SK-N-SH treated with all-trans-retinoic acid at 6 μM for 48 hours (cell line): ENCODE measurements around the gene WASL.

ENCODE experiments used
- ATAC-seq: fragments of 200-7000 bp; cut with Tn5 transposase; 3 replicates; pipeline ENCODE4 v1.9.1; 2020; ENCODE audit warnings: mild to moderate bottlenecking, moderate library complexity
- BACH2 ChIP-seq: fragments of 250-450 bp; sonication (Bioruptor Pico); IDR thresholded peaks from 2 replicates; pipeline ENCODE4 v1.9.0; 2021; ENCODE audit warnings: mild to moderate bottlenecking, borderline replicate concordance
- CSDC2 ChIP-seq: fragments of 250-450 bp; sonication (Bioruptor Pico); IDR thresholded peaks from 2 replicates; pipeline ENCODE4 v1.5.0; 2020; ENCODE audit warnings: mild to moderate bottlenecking, moderate library complexity
- ESRRG ChIP-seq: fragments of 250-450 bp; sonication (Bioruptor Pico); IDR thresholded peaks from 2 replicates; pipeline ENCODE4 v1.6.1; 2021; ENCODE audit warnings: mild to moderate bottlenecking
- GLIS3 ChIP-seq: fragments of 250-450 bp; sonication (Bioruptor Pico); IDR thresholded peaks from 2 replicates; pipeline ENCODE4 v1.5.0; 2020; ENCODE audit warnings: mild to moderate bottlenecking, moderate library complexity
- ISL1 ChIP-seq: fragments of 250-450 bp; sonication (Bioruptor Pico); IDR thresholded peaks from 2 replicates; pipeline ENCODE4 v2.1.2; 2022; ENCODE audit warnings: mild to moderate bottlenecking, moderate library complexity
- OSR1 ChIP-seq: fragments of 250-450 bp; sonication (Bioruptor Pico); IDR thresholded peaks from 2 replicates; pipeline ENCODE4 v1.8.0; 2022; ENCODE audit warnings: moderate library complexity, mild to moderate bottlenecking, inconsistent platforms
- PPARA ChIP-seq: fragments of 250-450 bp; sonication (Bioruptor Pico); IDR thresholded peaks from 2 replicates; pipeline ENCODE4 v1.5.0; 2020; ENCODE audit warnings: mild to moderate bottlenecking, borderline replicate concordance
- RARB ChIP-seq: fragments of 250-450 bp; sonication (Bioruptor Pico); IDR thresholded peaks from 2 replicates; pipeline ENCODE4 v1.8.0; 2021; ENCODE audit warnings: mild to moderate bottlenecking, moderate library complexity
- SNAI2 ChIP-seq: fragments of 250-450 bp; sonication (Bioruptor Pico); IDR thresholded peaks from 2 replicates; pipeline ENCODE4 v1.5.0; 2020; ENCODE audit warnings: mild to moderate bottlenecking, moderate library complexity
- TOX ChIP-seq: fragments of 250-450 bp; sonication (Bioruptor Pico); IDR thresholded peaks from 2 replicates; pipeline ENCODE4 v1.8.0; 2021; ENCODE audit warnings: mild to moderate bottlenecking, moderate library complexity, borderline replicate concordance
- ZC3H10 ChIP-seq: fragments of 250-450 bp; sonication (Bioruptor Pico); IDR thresholded peaks from 2 replicates; pipeline ENCODE4 v1.5.1; 2021; ENCODE audit warnings: mild to moderate bottlenecking, moderate library complexity
- ZFP3 ChIP-seq: fragments of 250-450 bp; sonication (Bioruptor Pico); IDR thresholded peaks from 2 replicates; pipeline ENCODE4 v1.5.0; 2020; ENCODE audit warnings: mild to moderate bottlenecking, moderate library complexity
- ZFP30 ChIP-seq: fragments of 450-650 bp; formaldehyde crosslinking; IDR thresholded peaks from 2 replicates; pipeline ENCODE4 v1.5.0; 2022; ENCODE audit warnings: mild to moderate bottlenecking, moderate library complexity
- ZNF70 ChIP-seq: fragments of 450-650 bp; formaldehyde crosslinking; IDR thresholded peaks from 2 replicates; pipeline ENCODE4 v1.5.0; 2020; ENCODE audit warnings: mild to moderate bottlenecking, moderate library complexity
- ZNF8 ChIP-seq: fragments of 450-650 bp; formaldehyde crosslinking; IDR thresholded peaks from 2 replicates; pipeline ENCODE4 v1.5.0; 2020; ENCODE audit warnings: mild to moderate bottlenecking, moderate library complexity
- TF ChIP-seq, protein P1 (sequence below): fragments of 250-450 bp; sonication (Bioruptor Pico); IDR thresholded peaks from 2 replicates; pipeline ENCODE4 v1.8.0; 2021; ENCODE audit warnings: low read depth, mild to moderate bottlenecking, moderate library complexity, borderline replicate concordance
- TF ChIP-seq, protein P2 (sequence below): fragments of 250-450 bp; sonication (Bioruptor Pico); IDR thresholded peaks from 2 replicates; pipeline ENCODE4 v1.5.1; 2020; ENCODE audit warnings: low read depth, mild to moderate bottlenecking, moderate library complexity
- TF ChIP-seq, protein P3 (sequence below): fragments of 250-450 bp; sonication (Bioruptor Pico); IDR thresholded peaks from 2 replicates; pipeline ENCODE4 v1.5.0; 2020; ENCODE audit warnings: mild to moderate bottlenecking, moderate library complexity
- TF ChIP-seq, protein P4 (sequence below): fragments of 250-450 bp; sonication (Bioruptor Pico); IDR thresholded peaks from 2 replicates; pipeline ENCODE4 v1.5.1; 2021; ENCODE audit warnings: mild to moderate bottlenecking, moderate library complexity
- TF ChIP-seq, protein P5 (sequence below): fragments of 250-450 bp; sonication (Bioruptor Pico); IDR thresholded peaks from 2 replicates; pipeline ENCODE4 v1.8.0; 2020; ENCODE audit warnings: mild to moderate bottlenecking, moderate library complexity, borderline replicate concordance

The WASL gene

DNA sequence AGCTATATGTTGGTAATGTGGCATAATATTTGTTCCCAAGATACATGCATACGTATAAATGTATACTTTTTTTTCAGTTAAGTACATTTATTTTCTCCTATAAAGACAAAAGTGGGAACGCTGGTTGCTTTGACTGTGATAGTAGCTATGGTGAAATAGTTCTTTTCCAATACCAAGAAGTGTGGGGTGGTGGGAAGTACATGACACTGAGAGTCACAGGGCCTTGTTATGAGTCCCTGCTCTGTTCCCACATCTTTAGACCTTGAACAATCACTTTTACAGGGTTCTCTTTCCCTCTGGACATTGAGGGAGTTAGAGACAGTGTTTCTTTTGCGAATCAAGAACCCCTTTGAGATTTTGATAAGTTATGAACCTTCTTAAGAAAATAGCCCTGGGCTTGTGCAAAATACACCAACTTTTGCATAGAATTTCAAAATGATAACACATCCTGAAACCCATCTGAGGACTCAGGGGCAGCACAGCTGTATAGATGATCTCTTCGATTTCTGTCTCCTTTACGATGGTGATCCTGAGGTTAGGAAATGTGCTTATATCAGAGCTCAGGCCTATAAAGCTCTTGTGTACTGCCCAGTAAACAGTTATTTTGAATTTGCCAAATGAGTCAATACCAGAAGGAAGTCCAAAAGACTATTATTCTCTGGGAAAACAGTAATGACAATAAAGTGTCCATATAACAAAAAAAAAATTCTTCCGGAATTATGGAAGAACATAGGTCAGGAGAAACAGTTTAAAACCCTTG is 92.1 kb downstream of the WASL start:
- TF ChIP-seq ESRRG = no peak
- no peak for ATAC-seq

DNA sequence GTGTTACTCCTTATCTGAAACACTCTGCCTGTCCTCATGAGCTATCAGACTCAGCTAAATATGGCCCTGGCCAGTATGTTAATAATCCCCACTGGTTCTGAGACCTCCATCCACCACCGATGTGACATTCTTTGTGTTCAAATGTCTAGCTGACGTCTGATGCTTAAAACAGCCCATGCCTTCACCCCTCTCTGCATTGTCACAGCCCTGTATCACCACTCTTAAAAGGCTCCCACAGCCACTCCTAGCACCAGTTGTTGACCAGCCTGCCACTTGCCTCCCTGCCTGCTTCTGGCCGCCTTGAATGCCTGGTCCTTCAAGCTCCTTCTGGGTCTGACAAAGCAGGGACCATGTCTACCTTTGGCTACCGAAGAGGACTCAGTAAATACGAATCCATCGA is 93.2 kb downstream of the WASL start, which contains the start of gene LMOD2:
TSS of gene LMOD2 (plus strand) at position 253 of the 400 bp plus-strand sequence. CDS start at position 351, 98 bp downstream.
- TF ChIP-seq, protein P1, sequence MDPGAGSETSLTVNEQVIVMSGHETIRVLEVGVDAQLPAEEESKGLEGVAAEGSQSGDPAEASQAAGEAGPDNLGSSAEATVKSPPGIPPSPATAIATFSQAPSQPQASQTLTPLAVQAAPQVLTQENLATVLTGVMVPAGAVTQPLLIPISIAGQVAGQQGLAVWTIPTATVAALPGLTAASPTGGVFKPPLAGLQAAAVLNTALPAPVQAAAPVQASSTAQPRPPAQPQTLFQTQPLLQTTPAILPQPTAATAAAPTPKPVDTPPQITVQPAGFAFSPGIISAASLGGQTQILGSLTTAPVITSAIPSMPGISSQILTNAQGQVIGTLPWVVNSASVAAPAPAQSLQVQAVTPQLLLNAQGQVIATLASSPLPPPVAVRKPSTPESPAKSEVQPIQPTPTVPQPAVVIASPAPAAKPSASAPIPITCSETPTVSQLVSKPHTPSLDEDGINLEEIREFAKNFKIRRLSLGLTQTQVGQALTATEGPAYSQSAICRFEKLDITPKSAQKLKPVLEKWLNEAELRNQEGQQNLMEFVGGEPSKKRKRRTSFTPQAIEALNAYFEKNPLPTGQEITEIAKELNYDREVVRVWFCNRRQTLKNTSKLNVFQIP = no peak
- TF ChIP-seq ZNF8 (CRISPR knock-in tag) = no peak
- no peak for TF ChIP-seq BACH2 (CRISPR knock-in tag)
- no peak for TF ChIP-seq GLIS3 (CRISPR knock-in tag)
- TF ChIP-seq, protein P2, sequence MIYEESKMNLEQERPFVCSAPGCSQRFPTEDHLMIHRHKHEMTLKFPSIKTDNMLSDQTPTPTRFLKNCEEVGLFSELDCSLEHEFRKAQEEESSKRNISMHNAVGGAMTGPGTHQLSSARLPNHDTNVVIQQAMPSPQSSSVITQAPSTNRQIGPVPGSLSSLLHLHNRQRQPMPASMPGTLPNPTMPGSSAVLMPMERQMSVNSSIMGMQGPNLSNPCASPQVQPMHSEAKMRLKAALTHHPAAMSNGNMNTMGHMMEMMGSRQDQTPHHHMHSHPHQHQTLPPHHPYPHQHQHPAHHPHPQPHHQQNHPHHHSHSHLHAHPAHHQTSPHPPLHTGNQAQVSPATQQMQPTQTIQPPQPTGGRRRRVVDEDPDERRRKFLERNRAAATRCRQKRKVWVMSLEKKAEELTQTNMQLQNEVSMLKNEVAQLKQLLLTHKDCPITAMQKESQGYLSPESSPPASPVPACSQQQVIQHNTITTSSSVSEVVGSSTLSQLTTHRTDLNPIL (CRISPR knock-in tag) = no peak
- TF ChIP-seq PPARA = no peak
- TF ChIP-seq OSR1 (CRISPR knock-in tag) = no peak
- no peak for TF ChIP-seq ISL1
- TF ChIP-seq, protein P3, sequence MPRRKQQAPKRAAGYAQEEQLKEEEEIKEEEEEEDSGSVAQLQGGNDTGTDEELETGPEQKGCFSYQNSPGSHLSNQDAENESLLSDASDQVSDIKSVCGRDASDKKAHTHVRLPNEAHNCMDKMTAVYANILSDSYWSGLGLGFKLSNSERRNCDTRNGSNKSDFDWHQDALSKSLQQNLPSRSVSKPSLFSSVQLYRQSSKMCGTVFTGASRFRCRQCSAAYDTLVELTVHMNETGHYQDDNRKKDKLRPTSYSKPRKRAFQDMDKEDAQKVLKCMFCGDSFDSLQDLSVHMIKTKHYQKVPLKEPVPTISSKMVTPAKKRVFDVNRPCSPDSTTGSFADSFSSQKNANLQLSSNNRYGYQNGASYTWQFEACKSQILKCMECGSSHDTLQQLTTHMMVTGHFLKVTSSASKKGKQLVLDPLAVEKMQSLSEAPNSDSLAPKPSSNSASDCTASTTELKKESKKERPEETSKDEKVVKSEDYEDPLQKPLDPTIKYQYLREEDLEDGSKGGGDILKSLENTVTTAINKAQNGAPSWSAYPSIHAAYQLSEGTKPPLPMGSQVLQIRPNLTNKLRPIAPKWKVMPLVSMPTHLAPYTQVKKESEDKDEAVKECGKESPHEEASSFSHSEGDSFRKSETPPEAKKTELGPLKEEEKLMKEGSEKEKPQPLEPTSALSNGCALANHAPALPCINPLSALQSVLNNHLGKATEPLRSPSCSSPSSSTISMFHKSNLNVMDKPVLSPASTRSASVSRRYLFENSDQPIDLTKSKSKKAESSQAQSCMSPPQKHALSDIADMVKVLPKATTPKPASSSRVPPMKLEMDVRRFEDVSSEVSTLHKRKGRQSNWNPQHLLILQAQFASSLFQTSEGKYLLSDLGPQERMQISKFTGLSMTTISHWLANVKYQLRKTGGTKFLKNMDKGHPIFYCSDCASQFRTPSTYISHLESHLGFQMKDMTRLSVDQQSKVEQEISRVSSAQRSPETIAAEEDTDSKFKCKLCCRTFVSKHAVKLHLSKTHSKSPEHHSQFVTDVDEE = no peak
- TF ChIP-seq, protein P4, sequence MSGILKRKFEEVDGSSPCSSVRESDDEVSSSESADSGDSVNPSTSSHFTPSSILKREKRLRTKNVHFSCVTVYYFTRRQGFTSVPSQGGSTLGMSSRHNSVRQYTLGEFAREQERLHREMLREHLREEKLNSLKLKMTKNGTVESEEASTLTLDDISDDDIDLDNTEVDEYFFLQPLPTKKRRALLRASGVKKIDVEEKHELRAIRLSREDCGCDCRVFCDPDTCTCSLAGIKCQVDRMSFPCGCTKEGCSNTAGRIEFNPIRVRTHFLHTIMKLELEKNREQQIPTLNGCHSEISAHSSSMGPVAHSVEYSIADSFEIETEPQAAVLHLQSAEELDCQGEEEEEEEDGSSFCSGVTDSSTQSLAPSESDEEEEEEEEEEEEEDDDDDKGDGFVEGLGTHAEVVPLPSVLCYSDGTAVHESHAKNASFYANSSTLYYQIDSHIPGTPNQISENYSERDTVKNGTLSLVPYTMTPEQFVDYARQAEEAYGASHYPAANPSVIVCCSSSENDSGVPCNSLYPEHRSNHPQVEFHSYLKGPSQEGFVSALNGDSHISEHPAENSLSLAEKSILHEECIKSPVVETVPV (CRISPR knock-in tag) = no peak
- TF ChIP-seq ZFP3 (CRISPR knock-in tag) = no peak
- TF ChIP-seq ZFP30 (CRISPR knock-in tag) = no peak
- no peak for TF ChIP-seq TOX (CRISPR knock-in tag)
- no peak for TF ChIP-seq CSDC2 (CRISPR knock-in tag)
- TF ChIP-seq ZC3H10 (CRISPR knock-in tag) = no peak
- TF ChIP-seq SNAI2 = no peak
- TF ChIP-seq, protein P5, sequence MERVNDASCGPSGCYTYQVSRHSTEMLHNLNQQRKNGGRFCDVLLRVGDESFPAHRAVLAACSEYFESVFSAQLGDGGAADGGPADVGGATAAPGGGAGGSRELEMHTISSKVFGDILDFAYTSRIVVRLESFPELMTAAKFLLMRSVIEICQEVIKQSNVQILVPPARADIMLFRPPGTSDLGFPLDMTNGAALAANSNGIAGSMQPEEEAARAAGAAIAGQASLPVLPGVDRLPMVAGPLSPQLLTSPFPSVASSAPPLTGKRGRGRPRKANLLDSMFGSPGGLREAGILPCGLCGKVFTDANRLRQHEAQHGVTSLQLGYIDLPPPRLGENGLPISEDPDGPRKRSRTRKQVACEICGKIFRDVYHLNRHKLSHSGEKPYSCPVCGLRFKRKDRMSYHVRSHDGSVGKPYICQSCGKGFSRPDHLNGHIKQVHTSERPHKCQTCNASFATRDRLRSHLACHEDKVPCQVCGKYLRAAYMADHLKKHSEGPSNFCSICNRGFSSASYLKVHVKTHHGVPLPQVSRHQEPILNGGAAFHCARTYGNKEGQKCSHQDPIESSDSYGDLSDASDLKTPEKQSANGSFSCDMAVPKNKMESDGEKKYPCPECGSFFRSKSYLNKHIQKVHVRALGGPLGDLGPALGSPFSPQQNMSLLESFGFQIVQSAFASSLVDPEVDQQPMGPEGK (CRISPR knock-in tag) = no peak
- ATAC-seq = no peak

DNA sequence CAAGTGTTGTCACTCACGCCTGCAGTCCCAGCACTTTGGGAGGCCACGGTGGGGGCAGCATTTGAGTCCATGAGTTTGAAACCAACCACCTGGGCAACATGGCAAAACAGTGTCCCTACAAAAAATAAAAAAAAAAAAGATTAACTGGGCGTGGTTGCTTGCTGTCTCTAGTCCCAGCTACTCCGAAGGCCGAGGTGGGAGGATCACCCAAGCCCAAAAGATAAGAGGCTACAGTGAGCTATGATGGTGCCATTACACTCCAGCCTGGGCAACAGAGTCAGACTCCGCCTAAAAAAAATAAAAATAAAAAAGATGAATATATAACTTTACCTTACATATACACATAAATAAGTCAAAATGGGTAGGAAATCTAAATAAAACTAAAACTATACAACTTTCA is 95.6 kb downstream of the WASL start:
- ATAC-seq = no peak
- TF ChIP-seq RARB (CRISPR knock-in tag) (no peak), ZNF8 (CRISPR knock-in tag) (no peak), ESRRG (no peak), TOX (CRISPR knock-in tag) (no peak), ZNF70 (CRISPR knock-in tag) (no peak), OSR1 (CRISPR knock-in tag) (no peak), ZFP3 (CRISPR knock-in tag) (no peak), PPARA (no peak)
- TF ChIP-seq, protein P3 = no peak
